K562 (cell line): ENCODE results near the gene KIF1A.

Experiments used
- GTF2A2 ChIP-seq: IDR thresholded peaks from 2 replicates; pipeline ENCODE4 v1.6.1; 2016; ENCODE audit warnings: mild to moderate bottlenecking, missing genetic modification characterization, missing compliant biosample characterization
- YBX1 ChIP-seq: fragments of 450-650 bp; IDR thresholded peaks from 2 replicates; pipeline ENCODE4 v1.7.1; 2016; ENCODE audit warnings: mild to moderate bottlenecking
- ZNF124 ChIP-seq: sonication (generic); formaldehyde crosslinking; IDR thresholded peaks from 2 replicates; pipeline ENCODE4 v1.8.1; 2022; ENCODE audit warnings: missing genetic modification reagents

- TF ChIP-seq YBX1 (no peak), GTF2A2 (no peak), ZNF124 (CRISPR knock-in tag) (no peak)
Observed at GRCh38 chr2:240788482-240788881, 31.5 kb downstream of the KIF1A start.
